Fibroblast of mammary gland (primary cell): ENCODE data around the gene NFIA.

Experiments
- DNase-seq: peaks from one replicate; pipeline ENCODE4 v3.0.0-alpha.2; 2010; ENCODE audit warnings: low read depth
- H3K4me3 ChIP-seq: 2 replicates; pipeline ENCODE4 v1.5.1; 2011; ENCODE audit warnings: low read depth, mild to moderate bottlenecking, low read length, moderate library complexity; ENCODE audit not compliant: control insufficient read depth
- TF ChIP-seq, protein P1 (sequence below): conservative IDR thresholded peaks from 2 replicates; pipeline ENCODE4 v1.5.1; 2011; ENCODE audit warnings: low read depth, low read length, inconsistent platforms; ENCODE audit not compliant: control insufficient read depth, insufficient read depth

Gene NFIA

DNA sequence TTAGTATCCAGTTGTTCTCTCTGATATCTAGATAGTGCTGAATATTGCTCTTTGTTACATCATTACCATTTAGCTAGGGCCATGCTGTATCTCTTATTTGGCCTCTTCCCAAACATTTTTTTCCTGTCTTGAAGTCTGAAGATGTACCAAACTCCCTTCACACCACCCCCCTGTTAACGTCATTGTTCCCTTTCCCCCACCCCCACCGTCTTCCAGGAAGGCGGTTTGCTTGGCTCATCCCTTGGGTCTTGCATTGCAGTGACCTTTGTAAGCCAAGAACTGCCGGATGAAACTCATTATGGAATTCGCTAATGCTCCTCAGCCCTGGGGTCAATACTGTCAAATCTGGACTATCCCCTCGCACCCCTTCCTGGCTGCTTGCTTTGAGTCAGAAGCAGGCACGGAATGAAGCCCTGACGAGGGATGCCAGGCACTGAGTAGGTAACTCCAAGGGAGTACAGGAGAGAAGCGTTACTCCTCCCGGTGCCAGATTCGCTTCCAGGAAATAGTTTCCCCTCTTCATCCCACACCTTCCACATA, 359.4 kb downstream of the NFIA start:
- DNase-seq: peak; percentile 97
- TF ChIP-seq, protein P1, sequence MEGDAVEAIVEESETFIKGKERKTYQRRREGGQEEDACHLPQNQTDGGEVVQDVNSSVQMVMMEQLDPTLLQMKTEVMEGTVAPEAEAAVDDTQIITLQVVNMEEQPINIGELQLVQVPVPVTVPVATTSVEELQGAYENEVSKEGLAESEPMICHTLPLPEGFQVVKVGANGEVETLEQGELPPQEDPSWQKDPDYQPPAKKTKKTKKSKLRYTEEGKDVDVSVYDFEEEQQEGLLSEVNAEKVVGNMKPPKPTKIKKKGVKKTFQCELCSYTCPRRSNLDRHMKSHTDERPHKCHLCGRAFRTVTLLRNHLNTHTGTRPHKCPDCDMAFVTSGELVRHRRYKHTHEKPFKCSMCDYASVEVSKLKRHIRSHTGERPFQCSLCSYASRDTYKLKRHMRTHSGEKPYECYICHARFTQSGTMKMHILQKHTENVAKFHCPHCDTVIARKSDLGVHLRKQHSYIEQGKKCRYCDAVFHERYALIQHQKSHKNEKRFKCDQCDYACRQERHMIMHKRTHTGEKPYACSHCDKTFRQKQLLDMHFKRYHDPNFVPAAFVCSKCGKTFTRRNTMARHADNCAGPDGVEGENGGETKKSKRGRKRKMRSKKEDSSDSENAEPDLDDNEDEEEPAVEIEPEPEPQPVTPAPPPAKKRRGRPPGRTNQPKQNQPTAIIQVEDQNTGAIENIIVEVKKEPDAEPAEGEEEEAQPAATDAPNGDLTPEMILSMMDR: no peak
- no peak overlapping the region for H3K4me3 ChIP-seq

DNA sequence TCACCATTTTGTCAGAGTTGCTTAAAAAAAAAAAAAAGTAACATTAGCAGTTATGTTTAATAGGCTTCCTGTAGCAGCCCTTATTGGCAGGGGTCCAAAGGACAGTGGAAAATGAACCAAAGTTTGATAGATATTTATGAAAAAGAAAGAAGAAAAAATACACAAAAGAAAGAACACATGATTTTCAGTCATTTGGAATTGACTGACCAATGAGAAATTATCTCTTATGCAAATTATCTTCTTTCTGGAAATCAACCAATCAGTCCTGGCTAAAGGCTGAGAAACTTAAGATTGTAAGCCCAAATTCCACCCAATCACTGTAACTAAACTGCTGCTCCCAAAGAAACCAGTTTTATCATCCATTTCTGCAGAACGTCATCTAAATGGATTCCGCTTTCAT, 360.2 kb downstream of the NFIA start:
- no peak overlapping the region for H3K4me3 ChIP-seq
- TF ChIP-seq, protein P1: no peak
- no peak for DNase-seq

DNA sequence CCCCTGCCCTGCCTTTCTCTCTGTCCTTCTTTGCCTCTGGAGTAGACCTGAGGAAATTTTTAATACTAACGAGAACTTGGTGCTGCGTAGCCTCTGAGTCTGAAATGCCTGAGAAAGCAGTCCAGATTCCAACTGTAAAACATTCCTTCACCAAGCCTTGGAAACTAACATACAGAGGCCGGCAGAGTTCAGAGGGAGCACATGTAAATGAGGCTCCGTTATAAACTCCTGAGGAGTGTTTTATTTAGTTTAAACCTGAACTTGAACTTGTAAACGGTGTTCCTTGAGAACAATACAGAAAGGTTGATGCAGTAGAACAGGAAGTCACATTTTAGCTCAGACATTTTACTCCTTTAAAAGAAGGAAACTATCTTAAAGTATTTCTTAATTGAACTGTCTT, 361.9 kb downstream of the NFIA start:
- no peak for DNase-seq
- TF ChIP-seq, protein P1: no peak
- H3K4me3 ChIP-seq: no peak overlapping the region

DNA sequence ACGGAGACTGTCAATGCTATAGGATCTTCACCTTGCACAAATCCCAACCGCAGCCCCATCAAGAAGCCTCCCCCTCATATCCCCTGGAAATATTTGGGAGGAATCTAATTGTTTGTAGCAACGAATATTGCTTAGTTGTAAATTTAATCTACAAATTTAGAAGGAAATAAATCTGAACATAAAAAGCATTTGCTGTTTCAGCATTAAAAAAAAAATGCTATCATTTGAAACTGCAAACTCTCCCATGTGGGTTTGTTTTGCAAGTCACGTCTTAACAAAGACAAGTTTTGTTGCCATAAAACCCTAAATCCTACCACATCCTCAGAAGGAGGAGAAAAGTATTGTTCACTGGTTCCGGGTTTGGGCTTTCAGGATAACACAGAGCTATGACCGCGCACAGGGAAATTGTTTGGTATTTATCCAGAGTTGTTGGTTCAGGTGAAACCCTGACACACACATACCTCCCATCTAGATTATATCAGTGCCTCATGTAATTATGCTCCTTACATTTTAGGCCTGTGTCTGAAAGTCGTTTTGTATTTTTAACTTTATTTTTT, 363.0 kb downstream of the NFIA start:
- DNase-seq: no peak
- no peak overlapping the region for H3K4me3 ChIP-seq
- TF ChIP-seq, protein P1: no peak

DNA sequence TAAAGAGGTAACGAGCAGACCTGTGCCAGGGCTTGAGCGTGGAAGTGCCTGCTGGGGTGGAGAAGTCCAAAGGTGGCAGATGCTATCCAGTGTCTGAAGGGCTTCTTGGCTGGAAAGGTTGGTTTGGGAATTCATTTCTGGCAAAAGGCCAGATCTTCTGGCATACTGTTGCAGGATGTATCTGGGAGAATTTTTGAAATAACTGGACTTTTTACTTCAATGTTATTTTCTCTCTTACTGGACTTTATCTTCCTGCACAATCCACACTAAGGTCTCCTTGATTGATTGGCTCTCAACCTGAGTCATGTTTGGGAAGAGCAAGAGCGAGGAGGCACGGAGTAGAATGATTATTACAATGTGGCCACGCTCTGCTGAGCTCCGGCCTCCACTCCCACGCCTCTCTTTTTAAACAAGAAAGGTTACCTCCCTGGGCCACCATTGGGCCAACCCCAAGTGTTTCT, 364.2 kb downstream of the NFIA start:
- TF ChIP-seq, protein P1: no peak
- no peak overlapping the region for H3K4me3 ChIP-seq
- DNase-seq: peak; percentile 44

DNA sequence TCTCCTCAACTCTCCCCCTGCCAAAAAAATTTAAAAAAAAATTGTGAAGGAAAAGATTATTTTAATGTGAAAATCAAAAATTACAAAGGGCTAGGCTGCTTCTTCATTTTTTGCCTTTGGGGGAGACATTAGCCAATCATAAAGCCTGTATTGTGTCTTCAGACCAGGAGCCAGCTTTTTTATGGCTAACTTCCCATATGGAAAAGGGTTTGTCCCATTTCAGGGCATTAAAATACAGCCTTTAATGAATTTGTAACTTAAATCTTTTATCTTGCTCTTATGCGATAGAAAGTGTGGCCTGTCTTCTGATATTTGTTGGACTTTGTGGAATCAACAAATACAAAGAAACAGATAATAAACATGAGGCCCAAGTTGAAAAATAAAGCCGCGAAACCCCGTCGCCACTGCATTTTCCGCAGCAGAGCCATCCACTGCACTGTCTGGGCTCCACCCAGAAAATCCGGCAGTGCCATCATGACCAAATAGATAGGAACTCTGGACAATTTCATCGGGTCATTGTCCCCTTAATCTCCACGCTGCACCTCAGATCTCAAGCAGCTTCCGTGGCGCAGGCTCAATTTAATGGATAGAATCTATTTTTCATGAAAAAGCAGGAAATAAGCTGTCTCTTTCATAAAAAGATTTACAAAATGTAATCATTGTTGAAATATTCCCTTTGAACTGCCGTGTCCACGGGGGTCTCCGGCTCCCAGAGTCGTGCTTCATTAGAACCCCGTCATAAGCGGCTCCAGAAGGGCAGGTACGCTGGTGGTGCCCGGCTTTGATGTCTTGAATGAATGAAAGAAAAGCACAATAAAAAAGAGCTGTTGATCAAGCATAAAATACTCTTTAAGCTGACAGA, 365.0 kb downstream of the NFIA start:
- no peak for DNase-seq
- TF ChIP-seq, protein P1: no peak
- H3K4me3 ChIP-seq: no peak overlapping the region
